Measurements from ENCODE around the gene COLEC12.

Gene COLEC12

GRCh38 chr18:289026-289425 is 211.5 kb downstream of the COLEC12 start:
- DNase-seq (ENCODE audit: low read depth in 2 of 2) = no peak

GRCh38 chr18:286515-287310 is 213.8 kb downstream of the COLEC12 start:
- DNase-seq (ENCODE audit: low read depth in 2 of 2) = no peak

DNA sequence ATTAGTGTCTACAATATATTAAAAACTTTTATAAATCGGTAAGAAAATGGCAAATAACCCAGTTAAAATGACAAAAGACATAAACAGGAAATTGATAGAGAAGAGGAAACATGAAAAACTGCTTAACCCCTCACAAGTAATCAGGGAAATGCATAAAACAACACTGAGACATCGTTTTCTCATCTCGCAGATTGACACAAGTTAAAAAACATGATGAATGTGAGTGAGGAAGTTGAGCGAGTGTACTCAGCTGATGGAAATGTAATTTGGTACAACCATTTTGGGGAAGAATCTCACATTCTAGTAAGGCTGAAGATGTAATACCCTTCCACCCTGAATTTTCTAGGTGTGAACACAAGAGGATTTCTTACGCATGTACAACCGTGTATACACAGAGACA is 214.7 kb downstream of the COLEC12 start:
- DNase-seq (ENCODE audit: low read depth in 2 of 2) = no peak

GRCh38 chr18:275486-275885 is 225.0 kb downstream of the COLEC12 start:
- DNase-seq (ENCODE audit: low read depth in 2 of 2) = no peak

DNA sequence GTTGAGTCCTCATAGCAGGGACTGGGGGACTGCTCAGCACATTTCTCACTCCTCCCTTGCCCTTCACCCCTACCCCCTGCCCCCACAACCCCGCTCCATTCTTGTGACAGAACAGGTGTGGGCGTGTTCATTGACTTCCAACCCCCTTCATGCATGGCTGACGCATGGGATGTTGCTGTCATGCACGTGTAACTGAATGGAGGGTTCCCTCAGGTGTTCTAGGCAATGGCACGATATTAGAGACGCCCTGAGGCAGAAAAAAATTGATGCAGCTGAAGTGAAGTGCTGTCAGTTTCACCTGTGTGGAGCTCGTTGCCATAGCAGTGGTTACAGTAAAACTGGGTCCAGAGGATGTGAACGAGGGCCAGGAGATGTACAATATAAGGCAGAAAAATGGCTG is 226.2 kb downstream of the COLEC12 start:
- DNase-seq (ENCODE audit: low read depth in 2 of 2) = no peak

GRCh38 chr18:273525-273924 is 227.0 kb downstream of the COLEC12 start:
- DNase-seq (ENCODE audit: low read depth in 2 of 2) = no peak

GRCh38 chr18:272650-273049 is 227.9 kb downstream of the COLEC12 start:
- no peak for DNase-seq (ENCODE audit: low read depth in 2 of 2)

DNA sequence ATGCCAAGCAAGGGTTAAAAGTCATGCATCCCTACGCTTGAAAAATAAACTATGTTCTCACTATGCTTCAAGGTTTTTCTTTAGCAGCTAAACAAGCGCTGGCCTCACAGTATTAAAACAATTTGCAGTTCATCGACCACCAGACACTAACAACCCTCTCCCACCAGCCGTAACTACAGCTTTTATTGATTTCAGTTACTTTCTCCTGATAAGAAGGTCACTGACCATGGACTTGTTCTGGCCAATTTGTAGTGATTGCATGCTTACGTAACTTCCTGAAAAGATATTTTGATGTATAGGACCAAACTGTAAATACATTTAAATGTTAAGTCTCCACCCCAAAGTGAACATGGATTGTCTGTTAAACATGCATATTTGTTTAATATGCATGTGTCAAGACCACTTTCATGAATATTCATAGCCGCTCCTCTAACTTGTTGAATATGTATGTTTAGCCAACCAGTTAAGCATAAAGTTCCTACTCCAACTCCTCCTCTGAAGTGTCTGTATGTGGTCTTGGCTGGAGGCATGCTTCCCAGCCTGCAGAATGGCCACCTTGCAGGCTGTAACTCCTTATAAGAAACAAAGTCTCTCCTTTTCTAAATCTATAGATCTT is 230.9 kb downstream of the COLEC12 start:
- no peak for DNase-seq (ENCODE audit: low read depth in 2 of 2)

- DNase-seq (ENCODE audit: low read depth in 2 of 2) = peak; percentile 72 to 76
Observed at GRCh38 chr18:267688-268552, 232.6 kb downstream of the COLEC12 start, which contains the start of gene THOC1. Gene THOC1 (minus strand): TSS chr18:268047. CDS start chr18:268019, 28 bp downstream.

- DNase-seq (ENCODE audit: low read depth in 2 of 2) = no peak
Observed at GRCh38 chr18:267380-267687, 233.2 kb downstream of the COLEC12 start.
